HepG2 (cell line): ENCODE results near the gene SIGLEC7. TPM values are rescaled to one million over a fixed set of nuclear protein-coding genes. Genes with fewer than 3 reads are reported as not detected.

ENCODE experiments used
- DRAP1 ChIP-seq: IDR thresholded peaks from 2 replicates; pipeline ENCODE4 v1.6.1; 2016; ENCODE audit warnings: missing genetic modification reagents, missing compliant biosample characterization
- IRF9 ChIP-seq: sonication (generic); formaldehyde crosslinking; IDR thresholded peaks from 2 replicates; pipeline ENCODE4 v1.8.0; 2022; ENCODE audit warnings: missing genetic modification reagents, mild to moderate bottlenecking, borderline replicate concordance
- RERE ChIP-seq: IDR thresholded peaks from 2 replicates; pipeline ENCODE4 v1.6.1; 2016; ENCODE audit warnings: low read depth, missing genetic modification reagents, missing compliant biosample characterization
- SKIL ChIP-seq: sonication (generic); formaldehyde crosslinking; IDR thresholded peaks from 2 replicates; pipeline ENCODE4 v1.8.0; 2022; ENCODE audit warnings: missing genetic modification reagents, mild to moderate bottlenecking, moderate library complexity, borderline replicate concordance
- STAG1 ChIP-seq: sonication (generic); formaldehyde crosslinking; IDR thresholded peaks from 2 replicates; pipeline ENCODE4 v1.4.0; 2020; ENCODE audit warnings: missing genetic modification reagents
- TEF ChIP-seq: sonication (generic); formaldehyde crosslinking; IDR thresholded peaks from 2 replicates; pipeline ENCODE4 v1.5.0; 2020; ENCODE audit warnings: missing genetic modification reagents
- XRCC5 ChIP-seq: fragments of 200-400 bp; formaldehyde crosslinking; optimal IDR thresholded peaks from 2 replicates; pipeline ENCODE3; 2017; ENCODE audit warnings: mild to moderate bottlenecking, low read length
- ZBTB1 ChIP-seq: sonication (generic); formaldehyde crosslinking; IDR thresholded peaks from 2 replicates; pipeline ENCODE4 v1.4.0; 2020; ENCODE audit warnings: missing genetic modification reagents, borderline replicate concordance
- ZNF558 ChIP-seq: sonication (generic); formaldehyde crosslinking; IDR thresholded peaks from 2 replicates; pipeline ENCODE4 v1.9.0; 2022; ENCODE audit warnings: mild to moderate bottlenecking, missing genetic modification reagents, borderline replicate concordance
- ZNF616 ChIP-seq: sonication (generic); formaldehyde crosslinking; IDR thresholded peaks from 2 replicates; pipeline ENCODE4 v1.5.0; 2020; ENCODE audit warnings: low read depth, mild to moderate bottlenecking, missing genetic modification reagents
- ZSCAN25 ChIP-seq: sonication (generic); formaldehyde crosslinking; IDR thresholded peaks from 2 replicates; pipeline ENCODE4 v1.8.0; 2022; ENCODE audit warnings: mild to moderate bottlenecking, missing genetic modification reagents
- polyA plus RNA-seq, 8 experiments: library from polyadenylated mRNA; depleted of rRNA in 3 of 8; stranded (reverse) in 7 of 8; unstranded in 1 of 8; fragments of >200 nt; fragmentation: Illumina TruSeq in 4 of 8; extraction: Trizol in 4 of 8; gene quantifications; 2 replicates each; pipeline versions ENCODE4 v1.2.1 to v1.2.3, GENCODE V29; 2011 to 2016; ENCODE audit warnings: low read depth in 4 of 8, missing spikeins in 1 of 8, mixed read lengths in 1 of 8; ENCODE audit not compliant: insufficient read depth in 1 of 8
- total RNA-seq, 5 experiments: library from RNA; depleted of rRNA; stranded (reverse); fragments of >200 nt; fragmentation: Illumina TruSeq; extraction: Trizol; gene quantifications; 2 replicates each; pipeline ENCODE4 v1.2.3, GENCODE V29; 2016; ENCODE audit warnings: low read depth in 1 of 5

The SIGLEC7 gene
- total and polyA plus RNA-seq, 2 of the 13 experiments (the other 11 are each of a cell fraction or from before 2014, with no cell fraction given), result not detected

- no peak for TF ChIP-seq IRF9 (CRISPR knock-in tag)
- TF ChIP-seq ZSCAN25, result no peak
- TF ChIP-seq RERE (CRISPR knock-in tag), result no peak
- TF ChIP-seq ZNF558 (CRISPR knock-in tag), result no peak
- no peak for TF ChIP-seq DRAP1 (CRISPR knock-in tag)
- no peak for TF ChIP-seq SKIL
- peak; percentile 44; the same call in 1 of the 2 replicates for TF ChIP-seq STAG1 (CRISPR knock-in tag)
- TF ChIP-seq TEF (CRISPR knock-in tag), result no peak
- TF ChIP-seq ZBTB1, result no peak
- TF ChIP-seq XRCC5, result peak; percentile 71
- TF ChIP-seq ZNF616 (CRISPR knock-in tag), result no peak
These were observed 16.5 kb downstream of the SIGLEC7 start (continued) for GRCh38 chr19:51158474-51159129.
